ENCODE data around the gene TBC1D17. TPM values are rescaled to one million over a fixed set of nuclear protein-coding genes. Genes with fewer than 3 reads are reported as not detected.
A peak's percentile ranks its signal among the peaks of the same experiment; 100 is the strongest.

Gene TBC1D17
- total RNA-seq, 3 donors from 2014 or later: 33.7 to 55.7 (median 45.1) TPM

DNA sequence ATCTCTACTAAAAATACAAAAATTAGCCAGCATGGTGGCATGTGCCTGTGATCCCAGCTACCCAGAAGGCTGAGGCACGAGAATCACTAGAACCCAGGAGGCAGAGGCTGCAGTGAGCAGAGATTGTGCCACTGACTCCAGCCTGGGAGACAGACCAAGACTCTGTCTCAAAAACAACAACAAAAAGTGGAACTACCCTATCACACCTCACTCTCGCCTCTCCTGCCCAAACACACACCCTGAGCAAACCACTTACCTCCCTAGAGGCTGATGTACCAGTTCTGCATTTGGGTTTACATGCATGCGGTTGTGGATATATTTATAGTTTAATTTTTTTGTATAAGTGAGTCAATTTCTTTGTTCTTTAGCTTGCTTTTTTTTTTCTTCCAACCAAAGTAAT is 34.2 kb upstream of the TBC1D17 start:
- TF ChIP-seq, protein P1, sequence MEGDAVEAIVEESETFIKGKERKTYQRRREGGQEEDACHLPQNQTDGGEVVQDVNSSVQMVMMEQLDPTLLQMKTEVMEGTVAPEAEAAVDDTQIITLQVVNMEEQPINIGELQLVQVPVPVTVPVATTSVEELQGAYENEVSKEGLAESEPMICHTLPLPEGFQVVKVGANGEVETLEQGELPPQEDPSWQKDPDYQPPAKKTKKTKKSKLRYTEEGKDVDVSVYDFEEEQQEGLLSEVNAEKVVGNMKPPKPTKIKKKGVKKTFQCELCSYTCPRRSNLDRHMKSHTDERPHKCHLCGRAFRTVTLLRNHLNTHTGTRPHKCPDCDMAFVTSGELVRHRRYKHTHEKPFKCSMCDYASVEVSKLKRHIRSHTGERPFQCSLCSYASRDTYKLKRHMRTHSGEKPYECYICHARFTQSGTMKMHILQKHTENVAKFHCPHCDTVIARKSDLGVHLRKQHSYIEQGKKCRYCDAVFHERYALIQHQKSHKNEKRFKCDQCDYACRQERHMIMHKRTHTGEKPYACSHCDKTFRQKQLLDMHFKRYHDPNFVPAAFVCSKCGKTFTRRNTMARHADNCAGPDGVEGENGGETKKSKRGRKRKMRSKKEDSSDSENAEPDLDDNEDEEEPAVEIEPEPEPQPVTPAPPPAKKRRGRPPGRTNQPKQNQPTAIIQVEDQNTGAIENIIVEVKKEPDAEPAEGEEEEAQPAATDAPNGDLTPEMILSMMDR (IDR thresholded peaks at IDR 0.05): no peak
- no peaks in the 10 kb centered on the region for H3K4me1 ChIP-seq (ENCODE audit: low read depth)
- ATAC-seq (peak; percentile 49), DNase-seq (no peak)
- no peaks in the 10 kb centered on the region for H3K9me3 ChIP-seq
- H3K4me3 ChIP-seq: no peak overlapping the region
- intact Hi-C loops (cut with DNase I, micrococcal nuclease): no loop called here
- no peaks in the 10 kb centered on the region for H3K36me3 ChIP-seq (ENCODE audit: low read depth)

DNA sequence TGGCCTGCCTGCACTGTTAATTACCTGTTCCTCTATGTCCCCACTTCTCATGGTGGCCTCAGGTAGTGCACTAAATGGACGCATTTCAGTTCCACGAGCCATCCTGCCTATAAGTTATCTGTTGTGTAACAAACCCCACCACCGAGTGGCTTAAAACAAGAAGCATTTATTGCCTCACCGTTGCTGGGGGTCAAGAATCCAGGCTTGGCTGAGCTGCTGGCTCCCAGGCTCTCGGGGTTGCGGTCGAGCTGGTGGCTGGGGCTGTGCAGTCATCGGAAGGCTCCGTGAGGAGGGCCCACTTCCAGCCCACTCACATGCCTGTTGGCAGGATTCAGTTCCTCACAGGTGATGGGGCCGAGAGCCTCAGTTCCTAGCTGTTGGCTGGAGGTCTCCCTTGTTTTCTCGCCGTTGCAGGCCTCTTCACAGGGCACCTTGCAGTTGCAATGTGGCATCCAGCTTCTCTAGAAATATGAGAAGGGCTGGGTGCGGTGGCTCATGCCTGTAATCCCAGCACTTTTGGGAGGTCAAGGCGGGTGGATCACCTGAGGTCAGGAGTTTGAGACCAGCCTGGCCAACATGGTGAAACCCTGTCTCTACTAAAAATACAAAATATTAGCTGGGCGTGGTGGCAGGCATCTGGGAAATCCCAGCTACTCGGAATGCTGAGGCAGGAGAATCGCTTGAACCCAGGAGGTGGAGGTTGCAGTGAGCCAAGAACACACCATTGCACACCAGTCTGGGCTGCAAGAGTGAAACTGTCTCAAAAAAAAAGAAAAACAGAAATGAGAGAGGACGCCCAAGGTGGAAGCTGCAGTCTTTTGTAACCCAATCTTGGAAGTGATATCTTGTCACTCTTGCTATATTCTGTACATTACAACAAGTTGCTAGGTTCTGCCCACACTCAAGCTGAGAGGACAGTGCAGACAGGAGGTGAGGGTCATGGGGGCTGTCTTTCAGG is 33.1 kb upstream of the TBC1D17 start:
- H3K9me3 ChIP-seq: no peaks in the 10 kb centered on the region
- ATAC-seq (no peak), DNase-seq (no peak)
- no peaks in the 10 kb centered on the region for H3K4me1 ChIP-seq (ENCODE audit: low read depth)
- H3K4me3 ChIP-seq: no peak overlapping the region
- H3K36me3 ChIP-seq (ENCODE audit: low read depth): no peaks in the 10 kb centered on the region
- TF ChIP-seq, protein P1 (IDR thresholded peaks at IDR 0.05): no peak
- intact Hi-C loops (cut with DNase I, micrococcal nuclease): no loop called here

DNA sequence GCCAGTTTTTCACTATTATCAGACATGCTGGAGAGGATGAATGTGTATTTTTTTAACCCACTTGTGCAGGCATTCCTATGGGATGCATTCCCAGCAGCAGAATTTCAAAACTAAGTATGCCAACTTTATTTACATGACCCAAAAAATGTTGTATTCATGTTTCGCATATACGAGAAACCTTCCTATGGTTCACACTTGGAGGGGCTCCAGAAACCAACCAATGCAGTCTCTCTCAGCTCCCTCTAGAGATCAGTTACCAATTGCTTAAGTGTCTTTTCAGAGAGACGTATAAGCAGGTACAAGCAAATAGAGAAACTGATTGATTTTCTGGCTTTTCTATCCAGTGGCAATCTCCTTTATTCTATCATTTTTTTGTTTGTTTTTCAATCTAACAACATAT is 32.1 kb upstream of the TBC1D17 start:
- no peaks in the 10 kb centered on the region for H3K4me1 ChIP-seq (ENCODE audit: low read depth)
- intact Hi-C loops (cut with DNase I, micrococcal nuclease): no loop called here
- no peaks in the 10 kb centered on the region for H3K36me3 ChIP-seq (ENCODE audit: low read depth)
- ATAC-seq: no peak
- TF ChIP-seq, protein P1 (IDR thresholded peaks at IDR 0.05): no peak
- no peaks in the 10 kb centered on the region for H3K9me3 ChIP-seq
- DNase-seq: no peak
- H3K4me3 ChIP-seq: no peak overlapping the region

DNA sequence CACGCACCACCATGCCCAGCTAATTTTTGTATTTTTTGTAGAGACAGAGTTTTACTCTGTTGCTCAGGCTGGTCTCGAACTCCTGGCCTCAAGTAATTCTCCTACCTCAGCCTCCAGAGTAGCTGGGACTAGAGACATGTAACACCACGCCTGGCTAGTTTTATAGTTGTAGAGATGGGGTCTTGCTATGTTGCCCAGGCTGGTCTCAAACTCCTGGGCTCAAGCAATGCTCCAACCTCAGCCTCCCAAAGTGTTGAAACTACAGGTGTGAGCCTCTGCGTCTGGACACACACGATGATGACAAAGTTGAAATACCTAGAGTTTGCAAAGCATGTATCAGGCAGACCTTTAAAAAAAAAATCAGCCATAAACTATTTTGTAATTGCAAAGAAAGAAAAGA is 31.1 kb upstream of the TBC1D17 start:
- H3K4me3 ChIP-seq: no peak overlapping the region
- no peaks in the 10 kb centered on the region for H3K36me3 ChIP-seq (ENCODE audit: low read depth)
- DNase-seq (no peak), ATAC-seq (no peak)
- no peaks in the 10 kb centered on the region for H3K9me3 ChIP-seq
- H3K4me1 ChIP-seq (ENCODE audit: low read depth): no peaks in the 10 kb centered on the region
- TF ChIP-seq, protein P1 (IDR thresholded peaks at IDR 0.05): no peak
- intact Hi-C loops (cut with DNase I, micrococcal nuclease): no loop called here

DNA sequence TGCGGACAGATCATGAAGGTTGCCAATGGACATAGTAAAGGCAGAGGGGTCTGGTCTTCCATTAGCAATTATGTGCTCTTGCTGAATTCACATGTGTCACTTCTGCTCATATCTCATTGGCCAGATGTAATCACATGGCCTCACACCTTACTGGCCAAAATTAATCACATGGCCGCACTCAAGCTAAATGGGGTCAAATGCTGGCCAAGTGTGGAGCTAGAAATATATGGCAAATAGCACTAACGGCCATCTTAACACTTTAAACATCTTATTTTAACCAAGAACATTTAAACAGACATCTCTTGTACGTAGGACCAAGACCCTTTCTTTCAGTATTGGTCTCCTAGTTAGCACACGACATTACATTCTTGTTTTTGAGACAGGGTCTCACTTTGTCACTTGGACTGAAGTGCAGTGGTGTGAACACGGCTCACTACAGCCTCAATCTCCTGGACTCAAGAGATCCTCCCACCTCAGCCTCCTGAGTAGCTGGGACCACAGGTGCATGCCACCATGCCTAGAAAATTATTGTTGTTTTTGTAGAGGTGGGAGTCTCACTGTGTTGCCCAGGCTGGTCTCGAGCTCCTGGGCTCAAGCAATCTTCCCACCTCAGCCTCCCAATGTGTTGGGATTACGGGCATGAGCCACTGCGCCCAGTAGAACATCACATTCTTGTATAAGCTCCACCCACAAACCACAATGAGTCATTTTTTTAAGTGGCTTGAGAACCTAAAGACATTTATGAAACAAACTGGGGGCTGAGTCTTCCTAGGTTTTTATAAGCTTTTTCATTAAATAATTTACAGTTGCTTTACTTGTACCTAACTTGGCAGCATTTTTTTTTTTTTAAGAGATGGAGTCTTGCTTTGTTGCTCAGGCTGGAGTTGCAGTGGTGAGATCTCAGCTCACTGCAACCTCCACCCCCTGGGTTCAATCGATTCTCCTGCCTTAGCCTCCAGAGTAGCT is 29.5 kb upstream of the TBC1D17 start:
- Histone ChIP-seq H3K36me3 (ENCODE audit: low read depth) (no peaks in the 10 kb centered on the region), H3K4me3 (no peak overlapping the region), H3K4me1 (ENCODE audit: low read depth) (peaks cover 12% of the 10 kb centered on the region), H3K9me3 (no peaks in the 10 kb centered on the region)
- ATAC-seq (no peak), DNase-seq (no peak)
- TF ChIP-seq, protein P1 (IDR thresholded peaks at IDR 0.05): no peak
- intact Hi-C loops (cut with DNase I, micrococcal nuclease): no loop called here

Measured in mucosa of descending colon (tissue), 3 donors.